Nephron (organoid): ENCODE data around the gene CRYBB3.

Experiments
- H3K27ac Mint-ChIP-seq, 3 experiments: 2 replicates each; pipeline ENCODE4 v1.8.0; 2020; ENCODE audit warnings: mixed read lengths in 3 of 3, mild to moderate bottlenecking in 2 of 3, moderate library complexity in 1 of 3
- H3K27me3 Mint-ChIP-seq: 2 replicates; pipeline ENCODE4 v1.8.0; 2021; ENCODE audit warnings: low read depth, mild to moderate bottlenecking, moderate library complexity, mixed read lengths
- H3K36me3 Mint-ChIP-seq: 2 replicates; pipeline ENCODE4 v1.8.0; 2020; ENCODE audit warnings: low read depth, mixed read lengths
- H3K4me1 Mint-ChIP-seq: 2 replicates; pipeline ENCODE4 v1.8.0; 2020; ENCODE audit warnings: mixed read lengths
- H3K4me3 Mint-ChIP-seq, 3 experiments: 2 replicates each; pipeline ENCODE4 v1.8.0; 2020; ENCODE audit warnings: mild to moderate bottlenecking in 3 of 3, mixed read lengths in 3 of 3, moderate library complexity in 2 of 3
- H3K9me3 Mint-ChIP-seq: 2 replicates; pipeline ENCODE4 v1.8.0; 2020; ENCODE audit warnings: mixed read lengths
- TF ChIP-seq, protein P1 (sequence below), 3 experiments: fragments of 200-600 bp; sonication (generic); IDR thresholded peaks; one replicate each; pipeline ENCODE4 v1.5.0; 2021; ENCODE audit warnings: antibody characterized with exemption in 3 of 3; ENCODE audit not compliant: unreplicated experiment in 3 of 3

The CRYBB3 gene

DNA sequence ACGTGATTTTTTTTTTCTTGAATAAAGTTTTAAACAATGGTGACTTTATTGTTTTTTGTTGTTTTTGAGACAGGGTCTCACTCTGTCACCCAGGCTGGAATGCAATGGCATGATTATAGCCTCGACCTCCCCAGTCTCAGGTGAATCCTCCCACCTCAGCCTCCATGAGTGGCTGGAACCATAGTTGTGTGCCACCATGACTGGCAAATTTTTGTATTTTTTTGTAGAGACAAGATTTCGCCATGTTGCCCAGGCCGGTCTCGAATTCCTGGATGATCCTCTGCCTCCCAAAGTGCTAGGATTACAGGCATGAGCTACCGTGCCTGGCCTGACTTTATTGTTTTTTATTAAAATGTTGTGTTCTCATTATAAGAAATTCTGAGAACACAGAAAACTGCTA lies 12.2 kb upstream of the CRYBB3 start:
- H3K9me3 Mint-ChIP-seq, result no peaks in the 10 kb centered on the region
- H3K4me1 Mint-ChIP-seq, result peaks cover 6% of the 10 kb centered on the region
- peaks cover 55% of the 10 kb centered on the region for H3K36me3 Mint-ChIP-seq
- H3K27ac Mint-ChIP-seq, result no peak overlapping the region
- H3K27me3 Mint-ChIP-seq, result no peaks in the 10 kb centered on the region
- TF ChIP-seq, protein P1, sequence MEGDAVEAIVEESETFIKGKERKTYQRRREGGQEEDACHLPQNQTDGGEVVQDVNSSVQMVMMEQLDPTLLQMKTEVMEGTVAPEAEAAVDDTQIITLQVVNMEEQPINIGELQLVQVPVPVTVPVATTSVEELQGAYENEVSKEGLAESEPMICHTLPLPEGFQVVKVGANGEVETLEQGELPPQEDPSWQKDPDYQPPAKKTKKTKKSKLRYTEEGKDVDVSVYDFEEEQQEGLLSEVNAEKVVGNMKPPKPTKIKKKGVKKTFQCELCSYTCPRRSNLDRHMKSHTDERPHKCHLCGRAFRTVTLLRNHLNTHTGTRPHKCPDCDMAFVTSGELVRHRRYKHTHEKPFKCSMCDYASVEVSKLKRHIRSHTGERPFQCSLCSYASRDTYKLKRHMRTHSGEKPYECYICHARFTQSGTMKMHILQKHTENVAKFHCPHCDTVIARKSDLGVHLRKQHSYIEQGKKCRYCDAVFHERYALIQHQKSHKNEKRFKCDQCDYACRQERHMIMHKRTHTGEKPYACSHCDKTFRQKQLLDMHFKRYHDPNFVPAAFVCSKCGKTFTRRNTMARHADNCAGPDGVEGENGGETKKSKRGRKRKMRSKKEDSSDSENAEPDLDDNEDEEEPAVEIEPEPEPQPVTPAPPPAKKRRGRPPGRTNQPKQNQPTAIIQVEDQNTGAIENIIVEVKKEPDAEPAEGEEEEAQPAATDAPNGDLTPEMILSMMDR (IDR thresholded peaks at IDR 0.05; ENCODE audit: unreplicated experiment in 3 of 3), result no peak
- no peak overlapping the region for H3K4me3 Mint-ChIP-seq

DNA sequence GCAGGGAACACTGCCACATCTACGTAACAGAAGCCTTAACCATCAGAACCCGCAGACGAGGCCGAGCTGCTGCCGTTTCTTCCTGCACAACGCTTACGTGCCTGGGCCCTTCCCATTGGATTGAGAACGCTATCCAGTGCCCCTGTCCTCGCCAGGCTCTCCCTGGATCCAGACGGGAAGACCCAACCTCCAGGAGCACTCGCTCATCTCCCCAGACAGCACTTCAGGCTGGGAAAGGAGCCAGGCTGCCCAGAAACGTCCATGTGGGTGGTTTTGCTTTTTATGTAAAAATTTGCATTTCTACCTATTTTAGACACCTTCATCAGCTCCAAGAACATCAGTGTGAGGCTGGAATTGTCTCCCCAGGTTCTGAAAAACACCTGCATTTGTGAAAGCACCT lies 7.3 kb upstream of the CRYBB3 start:
- TF ChIP-seq, protein P1 (IDR thresholded peaks at IDR 0.05; ENCODE audit: unreplicated experiment in 3 of 3), result no peak
- Mint-ChIP-seq H3K4me3 (no peak overlapping the region), H3K27me3 (no peaks in the 10 kb centered on the region), H3K36me3 (peaks cover 49% of the 10 kb centered on the region), H3K4me1 (no peaks in the 10 kb centered on the region), H3K9me3 (no peaks in the 10 kb centered on the region), H3K27ac (no peak overlapping the region)

DNA sequence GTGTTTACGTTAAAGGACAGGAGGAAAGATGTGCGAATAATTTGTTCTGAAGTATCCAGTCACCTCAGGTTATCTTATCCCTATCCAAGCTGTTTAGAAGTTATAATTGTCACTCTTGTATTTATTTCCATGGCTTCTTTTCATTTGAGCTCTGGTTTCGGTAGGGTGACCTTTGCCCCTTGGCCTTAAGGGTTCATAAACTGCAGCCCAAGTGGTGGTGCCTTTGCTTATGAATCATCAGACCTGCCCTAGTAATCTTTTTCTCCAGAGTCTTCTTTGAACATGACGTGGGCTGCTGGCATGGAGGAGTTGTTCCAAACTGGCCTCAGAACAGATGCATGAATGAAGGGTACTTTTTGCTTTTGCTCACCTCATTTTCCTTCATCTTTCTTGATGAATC lies 6.5 kb upstream of the CRYBB3 start:
- H3K36me3 Mint-ChIP-seq, result peaks cover 47% of the 10 kb centered on the region
- no peak overlapping the region for H3K27ac Mint-ChIP-seq
- no peaks in the 10 kb centered on the region for H3K9me3 Mint-ChIP-seq
- H3K4me1 Mint-ChIP-seq, result no peaks in the 10 kb centered on the region
- no peak overlapping the region for H3K4me3 Mint-ChIP-seq
- no peaks in the 10 kb centered on the region for H3K27me3 Mint-ChIP-seq
- TF ChIP-seq, protein P1 (IDR thresholded peaks at IDR 0.05; ENCODE audit: unreplicated experiment in 3 of 3), result no peak

DNA sequence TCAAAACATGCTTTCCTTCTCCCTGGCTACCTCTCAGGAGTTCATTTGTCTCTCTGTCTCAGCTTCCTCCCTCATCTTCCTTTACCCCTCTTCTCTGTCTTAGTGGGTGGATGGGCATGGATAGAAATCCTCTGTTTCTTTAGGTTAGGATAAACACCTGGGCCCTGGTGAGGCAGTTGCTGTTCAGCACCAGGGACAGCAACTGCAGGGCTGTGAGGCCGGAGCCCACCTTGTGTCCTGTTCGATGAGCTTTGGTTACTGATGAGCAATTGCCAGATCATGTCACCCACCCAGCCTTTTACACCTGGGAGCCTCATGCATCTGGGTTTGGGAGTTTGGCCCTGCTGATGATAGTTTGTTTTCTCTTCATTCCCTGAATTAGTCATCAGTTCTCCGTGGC lies 6.1 kb upstream of the CRYBB3 start:
- Mint-ChIP-seq H3K36me3 (peaks cover 43% of the 10 kb centered on the region), H3K27me3 (no peaks in the 10 kb centered on the region), H3K9me3 (no peaks in the 10 kb centered on the region), H3K4me3 (no peak overlapping the region), H3K4me1 (no peaks in the 10 kb centered on the region), H3K27ac (no peak overlapping the region)
- TF ChIP-seq, protein P1 (IDR thresholded peaks at IDR 0.05; ENCODE audit: unreplicated experiment in 3 of 3), result no peak

DNA sequence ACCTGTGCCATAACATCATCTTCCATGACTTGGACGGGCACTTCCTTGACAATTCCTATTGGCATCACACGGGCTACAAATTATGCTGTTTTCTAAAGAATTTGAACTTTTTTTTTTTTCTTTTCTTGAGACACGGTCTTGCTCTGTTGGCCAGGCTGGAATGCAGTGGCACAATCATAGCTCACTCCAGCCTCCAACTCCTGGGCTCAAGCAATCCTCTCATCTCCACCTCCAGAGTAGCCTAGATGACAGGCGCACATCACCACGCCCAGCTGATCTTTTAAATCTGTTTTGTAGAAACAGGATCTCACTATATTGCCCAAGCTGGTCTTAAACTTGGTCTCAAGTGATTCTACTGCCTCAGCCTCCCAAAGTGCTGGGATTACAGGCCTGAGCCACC lies 3.3 kb upstream of the CRYBB3 start:
- Mint-ChIP-seq H3K4me1 (peaks cover 5% of the 10 kb centered on the region), H3K9me3 (no peaks in the 10 kb centered on the region), H3K27ac (no peak overlapping the region), H3K4me3 (no peak overlapping the region), H3K36me3 (peaks cover 23% of the 10 kb centered on the region), H3K27me3 (no peaks in the 10 kb centered on the region)
- TF ChIP-seq, protein P1 (IDR thresholded peaks at IDR 0.05; ENCODE audit: unreplicated experiment in 3 of 3), result no peak

DNA sequence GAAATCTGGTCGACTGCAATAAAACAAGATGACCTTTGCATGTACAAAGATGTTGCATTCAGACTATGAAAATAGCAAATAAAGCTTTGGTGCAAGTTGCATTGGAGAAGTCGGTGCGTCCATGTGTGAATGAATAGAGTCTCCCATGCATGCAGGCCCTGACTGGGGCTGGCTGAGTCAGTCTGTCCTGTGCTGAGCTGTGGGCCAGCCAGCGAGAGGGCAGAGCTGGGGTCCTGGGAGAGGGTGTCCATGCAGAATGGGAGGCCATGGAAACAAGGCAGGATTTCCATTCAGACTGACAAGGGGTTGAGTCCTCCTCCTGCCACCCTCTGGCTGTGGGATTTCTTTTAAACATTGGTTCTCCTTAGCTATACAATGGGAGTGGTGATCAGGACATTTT lies 2.3 kb upstream of the CRYBB3 start:
- Mint-ChIP-seq H3K4me1 (peaks cover 5% of the 10 kb centered on the region), H3K36me3 (peaks cover 23% of the 10 kb centered on the region), H3K4me3 (no peak overlapping the region), H3K27ac (peak overlapping the region in 1 of 3 experiments; percentile 61), H3K27me3 (no peaks in the 10 kb centered on the region), H3K9me3 (no peaks in the 10 kb centered on the region)
- TF ChIP-seq, protein P1 (IDR thresholded peaks at IDR 0.05; ENCODE audit: unreplicated experiment in 3 of 3), result no peak
